Lower leg skin (tissue), 3 donors: ENCODE data around the gene CENPE.

Source experiments
- CTCF ChIP-seq, 3 donors: fragments of 450-650 bp; IDR thresholded peaks; one replicate each; pipeline ENCODE4 v1.5.1; 2016; ENCODE audit warnings: antibody characterized with exemption in 3 of 3, mild to moderate bottlenecking in 3 of 3, moderate library complexity in 2 of 3
- POLR2A ChIP-seq, 2 donors: fragments of 450-650 bp; IDR thresholded peaks; one replicate each; pipeline ENCODE4 v1.6.1; 2016 to 2017; ENCODE audit warnings: antibody characterized with exemption in 2 of 2, mild to moderate bottlenecking in 1 of 2, moderate library complexity in 1 of 2

GRCh38 chr4:103152381-103152780 is 45.8 kb downstream of the CENPE start:
- TF ChIP-seq CTCF (IDR thresholded peaks at IDR 0.05) (no peak), POLR2A (IDR thresholded peaks at IDR 0.05) (no peak)
